ENCODE results near the gene ABI1.

Gene ABI1

GRCh38 chr10:26881600-26882331 is 21.0 kb upstream of the ABI1 start:
- peak; percentile 89 for TF ChIP-seq CTCF (conservative IDR thresholded peaks at IDR 0.05; ENCODE audit: control insufficient read depth, insufficient read depth, low read depth, low read length)

DNA sequence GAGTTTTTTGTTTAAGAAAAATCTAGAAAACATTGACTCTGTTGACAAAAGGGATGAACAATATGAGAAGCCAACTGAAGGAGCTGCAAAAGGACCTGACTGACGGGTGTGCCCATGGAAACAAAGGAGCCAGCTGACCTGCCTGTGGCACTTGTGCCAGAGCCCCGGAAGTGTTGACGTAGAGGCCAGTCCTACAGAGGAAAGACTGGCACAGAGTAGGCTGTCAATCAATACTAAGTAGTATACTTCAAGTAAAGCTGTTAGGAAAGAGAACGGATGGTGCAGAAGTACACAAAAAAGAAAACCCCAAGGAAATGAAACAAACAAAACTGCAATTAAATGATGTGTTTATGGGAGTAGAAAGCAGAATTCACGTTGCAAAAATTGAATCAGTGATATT is 19.0 kb upstream of the ABI1 start:
- no peak for DNase-seq (ENCODE audit: low read depth)
- TF ChIP-seq CTCF (conservative IDR thresholded peaks at IDR 0.05; ENCODE audit: control insufficient read depth, insufficient read depth, low read depth, low read length), result no peak
- no peak overlapping the region for H3K4me3 ChIP-seq (ENCODE audit: control insufficient read depth, low read depth, low read length)

More at GRCh38 chr10:26881600-26882331, 21.0 kb upstream of the ABI1 start:
- DNase-seq (ENCODE audit: low read depth), result peak; percentile 78
- H3K4me3 ChIP-seq (ENCODE audit: control insufficient read depth, low read depth, low read length), result no peak overlapping the region

GRCh38 chr10:26870766-26871165 is 10.0 kb upstream of the ABI1 start:
- no peak overlapping the region for H3K4me3 ChIP-seq (ENCODE audit: control insufficient read depth, low read depth, low read length)
- TF ChIP-seq CTCF (conservative IDR thresholded peaks at IDR 0.05; ENCODE audit: control insufficient read depth, insufficient read depth, low read depth, low read length), result no peak
- no peak for DNase-seq (ENCODE audit: low read depth)

GRCh38 chr10:26869528-26869927 is 8.8 kb upstream of the ABI1 start:
- TF ChIP-seq CTCF (conservative IDR thresholded peaks at IDR 0.05; ENCODE audit: control insufficient read depth, insufficient read depth, low read depth, low read length), result no peak
- DNase-seq (ENCODE audit: low read depth), result peak; percentile 42

DNA sequence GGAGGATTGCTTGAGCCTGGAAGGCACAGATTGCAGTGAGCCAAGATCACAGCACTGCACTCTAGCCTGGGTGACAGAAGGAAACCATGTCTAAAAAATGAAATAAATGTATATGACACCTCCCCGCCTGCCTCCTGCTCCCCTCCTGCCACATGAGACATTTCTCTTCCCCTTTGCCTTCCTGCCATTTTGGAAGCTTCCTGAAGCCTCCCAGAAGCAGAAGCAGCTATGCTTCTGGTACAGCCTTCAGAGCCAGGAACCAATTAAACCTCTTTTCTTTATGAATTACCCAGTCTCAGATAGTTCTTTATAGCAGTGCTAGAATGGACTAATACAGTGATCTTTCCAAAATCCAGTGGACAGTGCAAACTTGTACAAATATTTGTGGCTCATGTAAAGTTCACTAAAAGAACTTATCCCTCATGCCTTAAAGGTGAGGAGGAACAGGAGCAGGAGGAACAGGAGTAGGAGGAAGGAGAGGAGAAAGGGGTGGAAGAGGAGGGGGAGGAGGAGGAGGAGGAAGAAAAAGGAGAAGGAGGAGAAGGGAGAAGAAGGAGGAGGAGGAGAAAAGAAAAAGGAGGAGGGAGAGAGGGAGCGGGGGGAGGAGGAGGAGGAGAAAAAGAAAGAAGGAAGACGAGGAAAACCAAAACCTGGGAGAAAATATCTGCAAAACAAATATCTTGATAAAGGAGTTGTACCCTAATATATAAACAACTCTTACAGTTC is 2.8 kb upstream of the ABI1 start:
- no peak overlapping the region for H3K4me3 ChIP-seq (ENCODE audit: control insufficient read depth, low read depth, low read length)
- no peak for TF ChIP-seq CTCF (conservative IDR thresholded peaks at IDR 0.05; ENCODE audit: control insufficient read depth, insufficient read depth, low read depth, low read length)
- DNase-seq (ENCODE audit: low read depth), result no peak

More at GRCh38 chr10:26869528-26869927, 8.8 kb upstream of the ABI1 start:
- H3K4me3 ChIP-seq (ENCODE audit: control insufficient read depth, low read depth, low read length), result no peak overlapping the region

GRCh38 chr10:26861205-26861998 is 644 bp upstream of the ABI1 start:
- peak overlapping the region; percentile 33 for H3K4me3 ChIP-seq (ENCODE audit: control insufficient read depth, low read depth, low read length)
- DNase-seq (ENCODE audit: low read depth), result no peak
- peak; percentile 66 for TF ChIP-seq CTCF (conservative IDR thresholded peaks at IDR 0.05; ENCODE audit: control insufficient read depth, insufficient read depth, low read depth, low read length)
